ENCODE results near the gene ERAL1.

DNA sequence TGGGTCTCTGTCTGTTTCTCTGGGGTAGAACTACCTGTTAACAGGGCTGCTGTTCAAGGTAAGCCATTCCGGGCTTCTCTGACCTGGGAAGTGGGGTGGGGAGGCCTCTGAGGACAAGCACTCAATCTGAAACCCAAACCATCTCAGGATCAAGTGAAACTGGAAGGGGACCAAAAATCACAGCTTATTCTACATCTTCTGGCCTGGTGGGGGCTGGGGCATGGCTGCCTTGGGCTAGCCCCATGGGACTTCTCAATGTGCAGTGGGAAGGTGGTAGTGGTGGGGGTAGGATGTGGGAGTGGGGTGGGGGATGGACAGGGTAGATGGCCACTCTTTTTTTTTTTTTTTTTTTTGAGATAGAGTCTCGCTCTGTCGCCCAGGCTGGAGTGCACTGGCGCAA, 37.2 kb downstream of the ERAL1 start:
- TF ChIP-seq, protein P1, sequence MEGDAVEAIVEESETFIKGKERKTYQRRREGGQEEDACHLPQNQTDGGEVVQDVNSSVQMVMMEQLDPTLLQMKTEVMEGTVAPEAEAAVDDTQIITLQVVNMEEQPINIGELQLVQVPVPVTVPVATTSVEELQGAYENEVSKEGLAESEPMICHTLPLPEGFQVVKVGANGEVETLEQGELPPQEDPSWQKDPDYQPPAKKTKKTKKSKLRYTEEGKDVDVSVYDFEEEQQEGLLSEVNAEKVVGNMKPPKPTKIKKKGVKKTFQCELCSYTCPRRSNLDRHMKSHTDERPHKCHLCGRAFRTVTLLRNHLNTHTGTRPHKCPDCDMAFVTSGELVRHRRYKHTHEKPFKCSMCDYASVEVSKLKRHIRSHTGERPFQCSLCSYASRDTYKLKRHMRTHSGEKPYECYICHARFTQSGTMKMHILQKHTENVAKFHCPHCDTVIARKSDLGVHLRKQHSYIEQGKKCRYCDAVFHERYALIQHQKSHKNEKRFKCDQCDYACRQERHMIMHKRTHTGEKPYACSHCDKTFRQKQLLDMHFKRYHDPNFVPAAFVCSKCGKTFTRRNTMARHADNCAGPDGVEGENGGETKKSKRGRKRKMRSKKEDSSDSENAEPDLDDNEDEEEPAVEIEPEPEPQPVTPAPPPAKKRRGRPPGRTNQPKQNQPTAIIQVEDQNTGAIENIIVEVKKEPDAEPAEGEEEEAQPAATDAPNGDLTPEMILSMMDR (IDR thresholded peaks at IDR 0.05), result no peak
- TF ChIP-seq POLR2A (IDR thresholded peaks at IDR 0.05; ENCODE audit: low read depth) (no peak), POLR2AphosphoS5 (IDR thresholded peaks at IDR 0.05) (no peak), EP300 (IDR thresholded peaks at IDR 0.05) (no peak)

All from esophagus muscularis mucosa (tissue), 4 donors.